GM21447 (cell line): ENCODE data around the gene ATAD3C.
"Not testable (repeated sequence)": the region's sequence is repeated elsewhere in the genome, so short reads cannot be mapped to it uniquely, and the experiment has no call there.

ENCODE experiments used
- ATAC-seq: cut with Tn5 transposase; IDR thresholded peaks from one replicate; pipeline ENCODE4 v1.9.1; 2021; ENCODE audit not compliant: unreplicated experiment

ATAD3C gene

DNA sequence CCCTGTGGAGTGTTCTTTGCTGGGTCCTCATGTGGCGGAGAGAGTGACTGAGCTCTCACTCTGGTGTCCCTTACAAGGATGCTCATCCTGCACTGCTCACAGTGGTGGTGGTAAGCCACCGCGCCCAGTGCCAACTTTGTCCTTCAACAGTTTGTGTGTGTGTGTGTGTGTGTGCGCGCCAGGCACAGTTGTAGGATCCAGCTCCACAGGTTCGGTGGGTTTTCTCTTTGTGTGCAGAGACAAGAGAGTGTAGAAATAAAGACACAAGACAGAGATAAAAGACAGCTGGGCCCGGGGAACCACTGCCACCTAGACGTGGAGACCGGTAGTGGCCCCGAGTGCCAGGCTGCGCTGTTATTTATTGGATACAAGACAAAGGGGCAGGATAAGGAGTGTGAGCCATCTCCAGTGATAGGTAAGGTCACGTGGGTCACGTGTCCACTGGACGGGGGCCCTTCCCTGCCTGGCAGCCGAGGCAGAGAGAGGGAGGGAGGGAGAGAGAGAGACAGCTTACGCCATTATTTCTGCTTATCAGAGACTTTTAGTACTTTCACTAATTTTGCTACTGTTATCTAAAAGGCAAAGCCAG is 55.4 kb downstream of the ATAD3C start:
- ATAC-seq: not testable (repeated sequence)

GRCh38 chr1:1505366-1505798 is 55.9 kb downstream of the ATAD3C start:
- not testable (repeated sequence) for ATAC-seq

GRCh38 chr1:1505801-1506200 is 56.3 kb downstream of the ATAD3C start:
- not testable (repeated sequence) for ATAC-seq

- ATAC-seq: no peak
Observed at GRCh38 chr1:1507305-1507704, 57.8 kb downstream of the ATAD3C start.

DNA sequence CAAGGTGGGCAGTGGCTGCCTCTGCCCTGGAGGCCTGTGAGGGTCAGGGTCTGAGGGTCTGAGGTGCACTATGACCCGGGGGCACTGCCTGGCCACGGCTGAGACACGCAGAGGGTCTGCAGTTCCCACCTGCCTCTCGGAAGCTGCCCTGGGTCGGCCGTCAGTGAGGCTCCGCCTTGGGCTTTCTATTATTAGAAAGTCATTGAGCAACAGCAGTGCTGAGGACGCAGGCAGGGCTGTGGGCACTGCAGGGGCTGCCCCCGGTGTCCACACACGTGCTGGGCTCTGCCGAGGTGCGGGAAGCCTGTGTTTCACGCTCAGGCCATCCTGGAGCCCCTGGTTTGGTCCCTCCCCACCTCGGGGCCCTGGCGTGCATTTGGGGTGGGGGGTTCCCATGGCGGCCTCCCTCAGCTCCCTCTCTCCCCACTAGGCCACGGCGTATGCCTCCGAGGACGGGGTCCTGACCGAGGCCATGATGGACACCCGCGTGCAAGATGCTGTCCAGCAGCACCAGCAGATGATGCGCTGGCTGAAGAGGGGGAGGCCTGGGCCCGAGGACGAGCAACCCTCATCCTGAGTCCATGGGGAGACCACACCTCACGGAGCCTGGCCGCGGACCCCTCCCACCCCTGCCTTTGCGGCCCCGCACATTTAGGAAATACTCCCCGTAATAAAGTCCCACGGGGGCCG is 59.4 kb downstream of the ATAD3C start:
- not testable (repeated sequence) for ATAC-seq

DNA sequence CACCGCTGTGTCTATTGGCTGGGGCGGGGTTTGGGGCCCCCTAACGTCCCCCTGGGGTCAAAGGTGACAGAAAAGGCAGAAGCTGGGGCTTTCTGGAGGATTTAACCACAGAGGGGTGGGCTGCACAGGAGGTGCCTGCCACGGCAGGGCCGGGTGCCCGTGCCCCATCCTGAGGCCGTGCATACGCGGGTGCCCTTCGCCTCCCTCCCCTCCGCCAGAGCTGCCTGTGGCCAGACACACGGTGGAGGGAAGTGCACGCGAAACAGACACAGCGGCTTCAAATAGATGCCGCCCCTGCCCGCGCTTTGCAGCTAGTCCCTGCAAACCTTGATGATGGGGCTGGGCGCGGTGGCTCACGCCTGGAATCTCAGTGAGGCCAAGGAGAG is 60.0 kb downstream of the ATAD3C start:
- not testable (repeated sequence) for ATAC-seq

DNA sequence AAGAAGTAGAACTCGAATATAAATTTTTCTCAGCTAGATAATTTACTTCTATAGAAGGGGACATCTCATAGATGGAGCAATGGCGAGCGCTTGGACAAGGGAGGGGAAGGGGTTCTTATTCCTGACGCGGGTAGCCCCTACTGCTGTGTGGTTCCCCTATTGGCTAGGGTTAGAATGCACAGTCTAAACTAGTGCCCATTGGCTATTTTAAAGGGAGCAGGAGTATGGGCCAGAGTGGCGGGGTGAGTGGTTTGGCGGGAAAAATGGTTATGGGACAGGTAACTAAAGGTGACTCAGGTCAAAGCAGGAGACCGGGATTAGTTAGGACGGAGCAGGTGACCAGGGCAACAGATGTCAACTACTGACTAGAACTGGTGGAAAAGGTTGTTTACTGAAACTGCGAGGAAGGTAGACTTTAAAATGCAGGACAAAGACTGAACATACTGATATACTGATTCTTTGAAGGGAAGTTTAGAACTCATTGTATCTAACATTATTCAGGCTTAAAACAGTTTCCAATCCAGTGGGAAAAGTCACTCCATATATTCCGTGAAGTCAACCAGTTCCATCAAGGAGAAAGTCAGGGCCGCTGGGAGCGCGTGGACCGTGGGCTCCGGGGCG is 61.5 kb downstream of the ATAD3C start:
- no peak for ATAC-seq

GRCh38 chr1:1511533-1512285 is 62.2 kb downstream of the ATAD3C start, which contains the start of gene ATAD3A:
Gene ATAD3A (plus strand): TSS chr1:1512162. CDS start chr1:1512269, 107 bp downstream.
- peak; percentile 84 for ATAC-seq

GRCh38 chr1:1512425-1512824 is 62.9 kb downstream of the ATAD3C start:
- peak; percentile 21 for ATAC-seq

DNA sequence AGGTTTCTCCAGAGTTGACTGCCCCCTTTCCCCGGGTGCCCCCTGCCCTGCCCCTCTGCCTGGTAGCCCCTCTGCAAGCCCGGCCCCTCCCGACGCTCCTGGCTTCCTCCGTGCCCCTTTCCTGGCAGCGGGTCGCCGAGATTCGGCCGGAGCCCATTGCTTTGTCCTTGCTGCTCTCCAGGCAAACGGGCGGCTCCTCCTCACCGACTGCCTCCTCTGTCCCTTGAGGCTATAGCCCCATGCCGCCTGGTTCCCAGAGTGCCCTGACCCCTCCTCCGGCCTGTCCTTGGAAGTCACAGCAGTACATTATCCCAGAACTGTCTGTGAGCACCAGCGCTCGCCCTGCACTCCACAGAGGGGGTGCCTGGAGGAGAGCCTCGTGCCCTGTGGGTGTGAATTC is 64.2 kb downstream of the ATAD3C start:
- not testable (repeated sequence) for ATAC-seq

DNA sequence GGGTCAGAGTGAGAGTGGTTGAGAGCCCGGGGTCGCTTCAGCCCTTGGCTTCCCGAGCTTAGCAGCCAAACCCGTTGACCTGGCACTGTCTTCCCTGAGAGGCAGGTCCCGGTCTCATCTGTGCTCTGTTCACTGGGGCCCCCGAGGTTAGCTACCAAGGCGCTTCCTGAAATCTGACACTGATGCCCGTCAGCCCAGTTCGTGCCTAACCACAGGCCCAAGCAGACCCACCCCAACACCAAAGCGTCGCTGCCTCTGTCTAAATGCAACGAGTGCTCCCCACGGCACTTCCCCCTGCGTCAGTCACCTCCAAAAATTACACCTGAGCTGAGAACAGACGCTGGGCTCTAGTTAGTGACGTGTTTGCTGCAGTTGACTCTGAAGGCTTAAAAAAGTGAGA is 64.9 kb downstream of the ATAD3C start:
- ATAC-seq: not testable (repeated sequence)

DNA sequence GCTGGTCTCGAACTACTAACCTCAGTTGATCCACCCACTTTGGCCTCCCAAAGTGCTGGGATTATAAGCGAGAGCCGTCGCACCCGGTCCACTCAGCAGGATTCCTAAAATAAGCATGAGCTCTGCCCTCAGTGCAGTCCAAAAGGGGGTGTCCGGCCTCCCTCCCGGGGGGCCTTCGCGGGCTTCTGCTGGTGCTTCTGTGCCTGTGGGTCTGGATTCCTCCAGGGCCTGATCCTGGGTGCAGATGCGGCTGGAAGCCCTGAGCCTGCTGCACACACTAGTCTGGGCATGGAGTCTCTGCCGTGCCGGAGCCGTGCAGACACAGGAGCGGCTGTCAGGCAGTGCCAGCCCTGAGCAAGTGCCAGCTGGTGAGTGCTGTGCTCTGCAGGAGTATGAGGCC is 67.4 kb downstream of the ATAD3C start:
- not testable (repeated sequence) for ATAC-seq

GRCh38 chr1:1517973-1518620 is 68.6 kb downstream of the ATAD3C start:
- ATAC-seq: no peak

GRCh38 chr1:1518621-1519007 is 69.1 kb downstream of the ATAD3C start:
- not testable (repeated sequence) for ATAC-seq
